HG03135 (cell line): Measurements from ENCODE around the gene TRMT112.
"Not testable (repeated sequence)": the region's sequence is repeated elsewhere in the genome, so short reads cannot be mapped to it uniquely, and the experiment has no call there.

Source experiments
- ATAC-seq: cut with Tn5 transposase; IDR thresholded peaks from one replicate; pipeline ENCODE4 v1.9.1; 2021; ENCODE audit warnings: mild to moderate bottlenecking, moderate library complexity; ENCODE audit not compliant: unreplicated experiment

The TRMT112 gene

GRCh38 chr11:64313491-64314145, 3.7 kb downstream of the TRMT112 start:
- no peak for ATAC-seq

- ATAC-seq, result no peak
Observed at GRCh38 chr11:64312947-64313346, 4.4 kb downstream of the TRMT112 start.

DNA sequence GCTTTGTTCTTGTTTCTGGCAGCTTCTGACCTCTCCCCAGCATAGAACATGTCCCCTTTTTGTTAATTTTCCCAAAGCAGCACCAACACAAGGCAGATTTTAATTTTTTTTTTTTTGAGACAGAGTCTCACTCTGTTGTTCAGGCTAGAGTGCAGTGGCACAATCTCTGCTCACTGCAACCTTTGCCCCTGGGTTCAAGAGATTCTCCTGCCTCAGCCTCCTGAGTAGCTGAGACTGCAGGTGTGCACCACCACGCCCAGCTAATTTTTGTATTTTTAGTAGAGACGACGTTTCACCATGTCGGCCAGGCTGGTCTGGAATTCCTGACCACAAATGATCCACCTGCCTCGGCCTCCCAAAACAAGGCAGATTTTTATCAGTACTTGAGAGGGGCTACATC, 9.6 kb downstream of the TRMT112 start:
- ATAC-seq, result not testable (repeated sequence)

DNA sequence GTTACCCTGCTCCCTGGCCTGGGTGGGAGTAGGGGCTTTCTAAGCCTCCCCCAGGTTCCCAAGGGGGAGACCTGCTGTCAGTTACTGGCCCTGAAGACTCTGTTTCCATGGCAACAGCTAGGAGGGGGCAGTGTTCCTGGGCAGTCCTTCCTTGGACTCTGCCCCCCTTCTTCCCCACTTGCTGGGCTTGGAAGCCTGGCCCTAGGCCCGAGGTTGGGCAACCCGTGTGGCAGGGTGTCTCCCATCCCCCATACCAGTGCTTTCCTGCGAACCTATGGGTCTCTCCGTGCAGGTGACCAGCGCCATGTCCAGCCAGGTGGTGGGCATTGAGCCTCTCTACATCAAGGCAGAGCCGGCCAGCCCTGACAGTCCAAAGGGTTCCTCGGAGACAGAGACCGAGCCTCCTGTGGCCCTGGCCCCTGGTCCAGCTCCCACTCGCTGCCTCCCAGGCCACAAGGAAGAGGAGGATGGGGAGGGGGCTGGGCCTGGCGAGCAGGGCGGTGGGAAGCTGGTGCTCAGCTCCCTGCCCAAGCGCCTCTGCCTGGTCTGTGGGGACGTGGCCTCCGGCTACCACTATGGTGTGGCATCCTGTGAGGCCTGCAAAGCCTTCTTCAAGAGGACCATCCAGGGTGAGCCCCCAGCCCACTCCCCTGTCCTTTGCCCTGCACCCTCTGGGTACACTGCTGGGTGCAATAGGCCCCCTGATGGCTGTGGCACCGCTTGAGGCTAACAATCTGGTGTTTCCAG, 10.3 kb downstream of the TRMT112 start:
- ATAC-seq, result no peak

- no peak for ATAC-seq
Observed at GRCh38 chr11:64306563-64306875, 10.8 kb downstream of the TRMT112 start.

GRCh38 chr11:64305691-64306562, 11.4 kb downstream of the TRMT112 start:
- peak; percentile 9 for ATAC-seq

DNA sequence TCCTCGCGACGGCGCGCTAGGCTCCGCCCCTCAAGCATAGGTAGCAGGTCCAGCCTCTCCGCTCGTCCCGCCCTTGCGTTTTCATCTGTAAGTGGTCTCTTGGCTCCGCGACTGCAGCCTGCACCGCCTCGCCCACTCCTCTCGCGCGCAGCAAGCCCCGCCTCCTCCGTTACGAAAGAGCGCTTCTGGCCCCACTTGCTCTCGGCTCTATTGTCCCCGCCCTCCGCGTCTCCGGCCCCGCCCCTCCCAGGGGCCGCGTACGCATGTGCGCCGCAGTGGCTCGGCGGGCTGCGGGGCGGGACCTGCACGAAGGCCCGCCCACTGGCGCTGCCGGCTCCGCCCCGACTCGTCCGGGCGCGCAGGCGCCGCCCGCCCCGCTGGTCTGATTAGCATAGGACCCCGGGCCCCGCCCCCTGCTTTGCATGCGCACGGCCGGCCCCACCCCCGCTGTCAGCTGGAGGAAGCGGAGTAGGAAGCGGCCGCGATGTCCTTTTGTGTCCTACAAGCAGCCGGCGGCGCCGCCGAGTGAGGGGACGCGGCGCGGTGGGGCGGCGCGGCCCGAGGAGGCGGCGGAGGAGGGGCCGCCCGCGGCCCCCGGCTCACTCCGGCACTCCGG, 12.2 kb downstream of the TRMT112 start, which contains the start of gene ESRRA:
ESRRA (plus strand) TSS at position 450 of the 616 bp plus-strand sequence. CDS start 1,656 bp downstream, outside the sequence.
- peak; percentile 63 for ATAC-seq

- ATAC-seq, result peak; percentile 28
Observed at GRCh38 chr11:64304316-64305072, 12.9 kb downstream of the TRMT112 start.

GRCh38 chr11:64304032-64304315, 13.4 kb downstream of the TRMT112 start:
- no peak for ATAC-seq

DNA sequence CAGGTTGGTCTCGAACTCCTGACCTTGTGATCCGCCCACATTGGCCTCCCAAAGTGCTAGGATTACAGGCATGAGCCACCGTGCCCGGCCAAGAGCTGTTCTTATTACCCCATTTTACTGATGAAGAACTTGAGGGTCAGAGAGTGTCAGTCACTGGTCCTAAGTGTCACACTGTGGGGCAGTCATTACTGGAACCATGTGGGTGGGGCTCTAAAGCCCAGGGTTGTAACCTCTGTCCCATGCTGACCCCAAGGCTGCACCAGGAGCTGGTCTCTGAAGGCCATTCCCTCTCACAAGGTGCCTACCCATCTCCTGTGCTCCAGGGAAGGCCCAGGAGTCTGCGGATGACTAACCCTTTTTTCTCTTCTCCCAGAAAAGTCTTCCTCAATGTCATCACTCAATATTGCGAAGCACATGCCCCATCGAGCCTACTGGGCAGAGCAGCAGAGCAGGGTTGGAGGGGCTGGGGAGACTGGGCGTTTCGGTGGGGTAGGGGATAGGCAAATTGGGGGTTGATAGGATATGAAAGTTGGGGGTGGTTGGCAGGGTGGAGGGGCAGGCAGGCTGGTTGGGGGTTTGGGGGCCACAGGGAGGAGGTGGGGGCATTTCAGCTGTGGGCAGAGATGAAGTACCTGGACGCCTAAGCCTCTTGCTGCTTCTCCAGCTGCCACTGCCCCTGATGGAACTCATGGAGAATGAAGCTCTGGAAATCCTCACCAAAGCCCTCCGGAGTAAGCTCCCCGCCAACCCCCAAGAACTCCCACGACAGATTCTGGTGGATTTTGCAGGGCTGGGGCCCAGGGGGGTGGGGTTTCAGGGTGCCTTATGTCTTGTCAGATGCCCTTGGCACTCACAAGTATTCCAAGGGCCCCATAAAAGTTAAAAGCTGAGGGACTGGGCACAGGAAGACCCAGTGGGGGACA, 14.0 kb downstream of the TRMT112 start:
- ATAC-seq, result no peak

DNA sequence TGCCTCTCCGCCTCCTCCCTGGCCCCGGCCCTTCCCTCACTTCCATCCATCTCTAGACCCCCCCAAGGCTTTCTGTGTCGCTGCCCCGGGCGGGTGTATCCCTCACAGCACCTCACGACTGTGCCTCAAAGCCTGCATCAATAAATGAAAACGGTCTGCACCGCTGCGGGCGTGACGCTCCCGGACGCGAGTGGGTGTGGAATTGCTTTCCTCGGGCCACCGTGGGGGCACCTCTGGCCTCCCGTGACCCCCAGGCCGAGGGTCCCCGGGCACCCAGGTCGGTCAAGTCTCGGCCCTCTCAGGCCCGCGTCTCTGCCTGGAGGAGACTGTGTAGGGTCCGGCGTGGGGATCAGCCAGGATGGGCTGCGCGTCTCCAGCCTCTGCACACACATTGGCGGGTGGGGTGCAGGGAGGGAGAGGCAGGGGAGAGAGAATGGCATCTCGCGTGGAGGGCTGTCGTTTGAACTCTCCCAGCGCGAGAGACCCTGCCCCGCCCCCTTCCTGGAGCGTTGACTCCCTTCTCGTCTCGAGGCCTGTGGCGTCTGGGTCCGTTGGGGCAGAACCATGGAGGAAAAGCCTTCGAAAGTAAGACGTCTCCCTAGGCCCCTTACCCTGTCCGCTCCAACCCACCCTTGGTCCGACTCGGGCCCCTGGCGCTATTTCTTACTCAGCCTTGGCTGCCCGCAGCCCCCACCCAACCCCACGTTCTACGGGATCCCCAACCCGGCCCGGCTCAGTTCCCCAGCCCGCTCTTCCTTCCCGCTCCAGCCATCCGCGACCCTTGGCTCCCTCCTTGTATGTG, 17.3 kb downstream of the TRMT112 start, which contains the start of gene CATSPERZ:
CATSPERZ (plus strand) TSS at position 512 of the 802 bp plus-strand sequence; CDS start at position 565, 53 bp downstream.
- no peak for ATAC-seq

DNA sequence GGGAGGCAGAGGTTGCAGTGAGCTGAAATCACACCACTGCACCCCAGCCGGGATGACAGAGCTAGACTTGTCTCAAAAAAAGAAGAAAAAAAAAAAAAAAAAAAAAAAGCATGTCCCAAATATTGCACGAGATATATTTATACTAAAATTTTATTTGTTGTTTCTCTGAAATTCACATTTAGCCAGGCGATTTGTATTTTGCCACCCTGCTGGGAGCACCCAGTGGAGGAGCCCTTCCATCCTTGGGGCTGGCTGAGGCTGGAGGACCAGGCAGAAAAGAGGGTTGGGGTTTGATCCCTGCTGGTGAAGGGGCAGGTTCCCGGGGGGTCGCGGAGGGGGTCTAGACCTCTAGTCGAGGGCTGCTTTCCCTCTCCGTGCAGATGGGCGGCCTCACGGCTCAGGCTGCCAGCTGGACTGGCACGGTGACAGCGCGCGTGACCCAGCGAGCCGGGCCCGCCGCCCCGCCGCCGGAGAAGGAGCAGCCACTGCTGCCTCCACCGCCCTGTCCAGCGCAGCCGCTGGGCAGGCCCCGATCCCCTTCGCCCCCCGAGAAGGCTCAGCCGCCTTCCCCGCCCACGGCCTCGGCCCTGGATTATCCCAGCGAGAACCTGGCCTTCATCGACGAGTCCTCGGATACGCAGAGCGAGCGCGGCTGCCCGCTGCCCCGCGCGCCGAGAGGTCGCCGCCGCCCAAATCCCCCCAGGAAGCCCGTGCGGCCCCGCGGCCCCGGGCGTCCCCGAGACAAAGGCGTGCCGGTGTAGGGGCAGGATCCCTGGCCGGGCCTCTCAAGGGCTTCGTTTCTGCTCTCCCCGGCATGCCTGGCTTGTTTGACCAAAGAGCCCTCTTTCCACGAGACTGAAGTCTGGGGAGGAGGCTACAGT, 18.2 kb downstream of the TRMT112 start:
- ATAC-seq, result no peak

DNA sequence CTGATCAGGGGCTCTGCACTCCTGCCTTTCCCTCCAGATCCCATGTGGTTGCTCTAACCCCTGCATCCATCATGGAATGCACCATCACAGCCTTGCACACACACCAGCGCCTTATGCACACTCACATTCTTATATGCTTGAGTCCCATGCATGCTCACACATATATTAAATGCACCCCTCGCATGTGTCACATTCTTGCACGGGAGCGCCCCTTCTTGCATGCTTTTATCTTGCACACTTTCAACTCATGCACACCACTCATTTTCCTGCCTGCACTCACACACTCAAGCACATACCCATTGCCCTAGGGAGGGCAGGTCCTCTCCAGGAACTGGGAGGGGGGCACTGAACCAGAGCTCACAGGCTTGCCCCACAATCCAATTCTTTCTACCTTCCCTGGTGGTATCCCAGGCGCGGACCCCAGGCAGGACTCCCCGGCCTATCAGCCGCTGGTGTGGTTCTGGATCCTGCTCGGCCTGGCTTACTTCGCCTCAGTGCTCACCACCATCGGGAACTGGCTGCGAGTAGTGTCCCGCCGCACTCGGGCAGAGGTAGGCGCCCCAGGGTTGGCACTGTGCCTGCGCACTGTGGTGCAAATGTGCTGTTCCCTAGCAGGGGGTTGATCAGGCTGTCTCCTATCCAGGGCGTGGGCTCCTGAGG, 19.5 kb downstream of the TRMT112 start:
- no peak for ATAC-seq

- ATAC-seq, result no peak
Observed at GRCh38 chr11:64296830-64297698, 20.3 kb downstream of the TRMT112 start.

GRCh38 chr11:64296236-64296635, 21.1 kb downstream of the TRMT112 start:
- no peak for ATAC-seq

- no peak for ATAC-seq
Observed at GRCh38 chr11:64295760-64296159, 21.6 kb downstream of the TRMT112 start.
